ENCODE results near the gene TRABD2B. TPM values are rescaled to one million over a fixed set of nuclear protein-coding genes. Genes with fewer than 3 reads are reported as not detected.

TRABD2B gene
- total RNA-seq, 3 donors from 2014 or later: 1.4 to 3.7 (median 2.3) TPM

GRCh38 chr1:48027533-48027835 is 30.3 kb upstream of the TRABD2B start:
- intact Hi-C loops (cut with DNase I; ENCODE audit: low total_unique reads): no loop called here
- Histone ChIP-seq H3K36me3 (no peaks in the 10 kb centered on the region), H3K4me1 (peaks cover 0 to 3% of the 10 kb centered on the region in 2 donors), H3K9me3 (no peaks in the 10 kb centered on the region), H3K4me3 (no peak overlapping the region), H3K27me3 (no peaks in the 10 kb centered on the region), H3K27ac (no peak overlapping the region)
- TF ChIP-seq POLR2A (IDR thresholded peaks at IDR 0.05): no peak
- TF ChIP-seq POLR2AphosphoS5 (IDR thresholded peaks at IDR 0.05): no peak
- TF ChIP-seq CTCF (IDR thresholded peaks at IDR 0.05): no peak
- DNase-seq (ENCODE audit: low spot score in 2 of 2): no peak

GRCh38 chr1:48026701-48027532 is 29.7 kb upstream of the TRABD2B start:
- no peak for DNase-seq (ENCODE audit: low spot score in 2 of 2)
- no peaks in the 10 kb centered on the region for H3K27me3 ChIP-seq
- no peaks in the 10 kb centered on the region for H3K36me3 ChIP-seq
- intact Hi-C loops (cut with DNase I; ENCODE audit: low total_unique reads): no loop called here
- H3K4me1 ChIP-seq: peaks cover 0 to 3% of the 10 kb centered on the region in 2 donors
- H3K4me3 ChIP-seq: no peak overlapping the region
- H3K27ac ChIP-seq: peak overlapping the region in 1 of 2 donors; percentile 30
- H3K9me3 ChIP-seq: no peaks in the 10 kb centered on the region
- no peak for TF ChIP-seq POLR2A (IDR thresholded peaks at IDR 0.05)
- TF ChIP-seq POLR2AphosphoS5 (IDR thresholded peaks at IDR 0.05): no peak
- TF ChIP-seq CTCF (IDR thresholded peaks at IDR 0.05): no peak

DNA sequence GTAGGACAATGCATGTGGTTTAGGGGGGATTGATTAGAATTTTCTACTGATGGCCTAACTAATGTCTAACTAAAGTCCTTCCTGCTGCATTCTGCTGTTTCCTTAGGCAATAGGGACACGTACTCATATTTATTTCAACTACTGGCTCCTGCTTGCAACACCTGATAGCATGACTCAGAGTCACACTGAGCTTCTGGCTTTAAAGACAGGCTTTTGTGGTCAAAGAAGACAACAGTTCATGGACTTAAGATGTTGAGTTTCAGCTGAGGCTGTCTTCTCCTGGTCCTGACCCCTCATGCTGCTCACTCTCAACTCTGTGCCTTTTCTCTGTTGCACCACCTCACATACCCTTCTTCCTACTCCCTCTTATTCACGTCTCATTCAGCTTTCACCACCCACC is 29.1 kb upstream of the TRABD2B start:
- H3K4me1 ChIP-seq: peaks cover 0 to 3% of the 10 kb centered on the region in 2 donors
- no peaks in the 10 kb centered on the region for H3K36me3 ChIP-seq
- intact Hi-C loops (cut with DNase I; ENCODE audit: low total_unique reads): no loop called here
- no peaks in the 10 kb centered on the region for H3K27me3 ChIP-seq
- DNase-seq (ENCODE audit: low spot score in 2 of 2): no peak
- H3K4me3 ChIP-seq: no peak overlapping the region
- TF ChIP-seq POLR2A (IDR thresholded peaks at IDR 0.05) (no peak), POLR2AphosphoS5 (IDR thresholded peaks at IDR 0.05) (peak in 1 of 3 donors; percentile 20), CTCF (IDR thresholded peaks at IDR 0.05) (no peak)
- peak overlapping the region in 1 of 2 donors; percentile 30 for H3K27ac ChIP-seq
- no peaks in the 10 kb centered on the region for H3K9me3 ChIP-seq

DNA sequence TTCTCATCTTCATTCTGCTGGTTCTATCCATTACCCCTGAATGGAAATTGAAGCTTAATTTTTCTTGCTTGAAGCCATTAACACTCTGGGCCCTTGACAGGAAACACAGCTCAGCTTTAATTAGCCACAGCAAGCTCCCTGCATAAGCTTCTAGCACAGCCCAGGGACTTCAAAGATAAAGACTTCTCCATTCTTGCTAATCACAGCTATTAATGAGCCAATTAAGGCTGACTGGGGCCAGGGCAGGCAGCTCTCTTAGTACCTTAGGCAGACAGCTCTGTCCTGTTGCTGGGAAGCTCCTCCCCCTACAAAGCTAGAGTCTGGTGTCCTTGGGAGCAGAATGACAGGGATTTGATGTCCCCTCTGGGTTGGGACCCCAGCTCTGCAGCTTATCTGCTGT is 27.9 kb upstream of the TRABD2B start:
- DNase-seq (ENCODE audit: low spot score in 2 of 2): no peak
- Histone ChIP-seq H3K36me3 (no peaks in the 10 kb centered on the region), H3K27ac (no peak overlapping the region), H3K4me1 (peaks cover 0 to 3% of the 10 kb centered on the region in 2 donors), H3K9me3 (no peaks in the 10 kb centered on the region), H3K4me3 (no peak overlapping the region), H3K27me3 (no peaks in the 10 kb centered on the region)
- TF ChIP-seq POLR2A (IDR thresholded peaks at IDR 0.05) (no peak), POLR2AphosphoS5 (IDR thresholded peaks at IDR 0.05) (no peak), CTCF (IDR thresholded peaks at IDR 0.05) (no peak)
- intact Hi-C loops (cut with DNase I; ENCODE audit: low total_unique reads): no loop called here

GRCh38 chr1:48023488-48023887 is 26.3 kb upstream of the TRABD2B start:
- H3K9me3 ChIP-seq: no peaks in the 10 kb centered on the region
- intact Hi-C loops (cut with DNase I; ENCODE audit: low total_unique reads): no loop called here
- no peaks in the 10 kb centered on the region for H3K36me3 ChIP-seq
- DNase-seq (ENCODE audit: low spot score in 2 of 2): no peak
- no peaks in the 10 kb centered on the region for H3K27me3 ChIP-seq
- no peak for TF ChIP-seq POLR2A (IDR thresholded peaks at IDR 0.05)
- no peak for TF ChIP-seq CTCF (IDR thresholded peaks at IDR 0.05)
- TF ChIP-seq POLR2AphosphoS5 (IDR thresholded peaks at IDR 0.05): no peak
- H3K4me3 ChIP-seq: no peak overlapping the region
- no peak overlapping the region for H3K27ac ChIP-seq
- H3K4me1 ChIP-seq: peaks cover 0 to 3% of the 10 kb centered on the region in 2 donors

All from breast epithelium (tissue), 4 donors.